GM12865 (cell line): Measurements from ENCODE around the gene OR2AE1.

Experiments
- DNase-seq: peaks from one replicate; pipeline ENCODE4 v3.0.0; 2010; ENCODE audit warnings: low read depth
- H3K4me3 ChIP-seq: 2 replicates; pipeline ENCODE4 v1.5.1; 2011; ENCODE audit warnings: mild to moderate bottlenecking, low read depth, low read length, control low read depth
- CTCF ChIP-seq: IDR thresholded peaks from 2 replicates; pipeline ENCODE4 v1.5.1; 2011; ENCODE audit warnings: low read length, control low read depth, low read depth, inconsistent platforms; ENCODE audit not compliant: insufficient read depth; ENCODE audit errors: missing control alignments

Gene OR2AE1

DNA sequence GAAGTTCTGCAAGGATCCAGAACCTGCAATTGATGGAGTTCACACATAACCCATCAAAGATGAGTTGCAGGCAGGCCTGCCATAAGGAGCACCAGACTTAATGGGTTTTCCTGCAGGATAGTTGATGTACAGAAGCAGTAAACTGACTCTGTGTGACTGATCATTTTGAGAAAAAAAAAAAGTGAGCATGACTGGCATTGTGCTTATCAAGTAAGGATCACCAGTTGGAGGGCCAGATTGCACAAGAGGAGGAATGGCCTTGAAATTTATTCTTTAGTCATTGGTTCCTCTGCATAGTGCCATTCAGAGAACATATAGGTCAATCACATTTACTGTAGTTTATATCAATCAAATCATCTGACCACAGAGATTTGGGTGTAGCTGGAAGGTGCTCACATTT, 45.2 kb downstream of the OR2AE1 start:
- H3K4me3 ChIP-seq: no peak overlapping the region
- TF ChIP-seq CTCF: no peak
- DNase-seq: no peak

- DNase-seq: no peak
- TF ChIP-seq CTCF: no peak
- H3K4me3 ChIP-seq: no peak overlapping the region
These were observed 47.2 kb downstream of the OR2AE1 start for GRCh38 chr7:99829524-99830160.

- no peak for TF ChIP-seq CTCF
- no peak overlapping the region for H3K4me3 ChIP-seq
- no peak for DNase-seq
These were observed 48.0 kb downstream of the OR2AE1 start for GRCh38 chr7:99828811-99829210.

GRCh38 chr7:99827040-99827778, 49.6 kb downstream of the OR2AE1 start:
- no peak for TF ChIP-seq CTCF
- no peak for DNase-seq

More at GRCh38 chr7:99827040-99827778, 49.6 kb downstream of the OR2AE1 start:
- no peak overlapping the region for H3K4me3 ChIP-seq
